GM23338 (cell line): ENCODE results near the gene SPATA20. TPM values are rescaled to one million over a fixed set of nuclear protein-coding genes. Genes with fewer than 3 reads are reported as not detected.
A peak's percentile ranks its signal among the peaks of the same experiment; 100 is the strongest.

ENCODE experiments used
- ATAC-seq: fragments of 200-7000 bp; cut with Tn5 transposase; 3 replicates; pipeline ENCODE4 v1.9.1; 2020
- DNase-seq: peaks from one replicate; pipeline ENCODE4 v3.0.0-alpha.2; 2015; ENCODE audit warnings: low spot score
- H2AFZ ChIP-seq: fragments of 200-600 bp; sonication (generic); 2 replicates; pipeline ENCODE4 v1.8.0; 2016; ENCODE audit warnings: antibody characterized with exemption, mild to moderate bottlenecking, moderate library complexity
- H3F3A ChIP-seq: fragments of 200-600 bp; sonication (generic); replicated peaks from 2 replicates; pipeline ENCODE4 v1.8.0; 2017; ENCODE audit warnings: antibody characterized with exemption, mixed run types, low read depth
- H3K27ac ChIP-seq: fragments of 200-600 bp; sonication (generic); 2 replicates; pipeline ENCODE4 v1.6.1; 2016; ENCODE audit warnings: low read depth
- H3K27me3 ChIP-seq: fragments of 200-600 bp; sonication (generic); 2 replicates; pipeline ENCODE4 v1.8.0; 2016; ENCODE audit warnings: mild to moderate bottlenecking, mixed run types, moderate library complexity; ENCODE audit not compliant: insufficient read depth
- H3K36me3 ChIP-seq: fragments of 200-600 bp; sonication (generic); 2 replicates; pipeline ENCODE4 v1.8.0; 2016; ENCODE audit warnings: mild to moderate bottlenecking; ENCODE audit not compliant: insufficient read depth
- H3K4me1 ChIP-seq: fragments of 200-600 bp; sonication (generic); 2 replicates; pipeline ENCODE4 v1.8.0; 2016; ENCODE audit warnings: mild to moderate bottlenecking, moderate library complexity; ENCODE audit not compliant: insufficient read depth
- H3K4me2 ChIP-seq: fragments of 200-600 bp; sonication (generic); 2 replicates; pipeline ENCODE4 v1.7.1; 2017; ENCODE audit warnings: mixed run types
- H3K4me3 ChIP-seq: fragments of 200-600 bp; sonication (generic); 2 replicates; pipeline ENCODE4 v1.6.1; 2016; ENCODE audit warnings: mixed run types
- H3K79me2 ChIP-seq: fragments of 200-600 bp; sonication (generic); replicated peaks from 2 replicates; pipeline ENCODE4 v1.8.0; 2017; ENCODE audit warnings: mild to moderate bottlenecking; ENCODE audit not compliant: insufficient read depth
- H3K9me2 ChIP-seq: fragments of 200-600 bp; sonication (generic); 2 replicates; pipeline ENCODE4 v1.8.0; 2017; ENCODE audit not compliant: insufficient read depth
- H4K20me1 ChIP-seq: fragments of 200-600 bp; sonication (generic); replicated peaks from 2 replicates; pipeline ENCODE4 v1.8.0; 2017; ENCODE audit warnings: mild to moderate bottlenecking; ENCODE audit not compliant: insufficient read depth
- H3K27ac Mint-ChIP-seq: 2 replicates; pipeline ENCODE4 v1.8.0; 2020; ENCODE audit warnings: inconsistent platforms, mild to moderate bottlenecking, moderate library complexity, mixed read lengths
- H3K27me3 Mint-ChIP-seq: 3 replicates; pipeline ENCODE4 v1.8.0; 2022; ENCODE audit warnings: low read depth, mild to moderate bottlenecking, moderate library complexity, mixed read lengths, inconsistent platforms; ENCODE audit not compliant: insufficient read depth, poor library complexity
- H3K36me3 Mint-ChIP-seq: 3 replicates; pipeline ENCODE4 v1.8.0; 2021; ENCODE audit warnings: low read depth, mild to moderate bottlenecking, inconsistent platforms, moderate library complexity, mixed read lengths
- H3K4me1 Mint-ChIP-seq: 3 replicates; pipeline ENCODE4 v1.8.0; 2020; ENCODE audit warnings: mild to moderate bottlenecking, inconsistent platforms, mixed read lengths
- H3K4me3 Mint-ChIP-seq: 3 replicates; pipeline ENCODE4 v1.8.0; 2021; ENCODE audit warnings: moderate library complexity, mild to moderate bottlenecking, inconsistent platforms, mixed read lengths
- H3K9me3 Mint-ChIP-seq: 3 replicates; pipeline ENCODE4 v1.8.0; 2020; ENCODE audit warnings: moderate library complexity, mild to moderate bottlenecking, inconsistent platforms, mixed read lengths
- CREB1 ChIP-seq: fragments of 250-450 bp; sonication (Bioruptor Pico); IDR thresholded peaks from 2 replicates; pipeline ENCODE4 v1.5.0; 2020; ENCODE audit warnings: low read depth, mild to moderate bottlenecking, moderate library complexity
- CTCF ChIP-seq, 2 experiments: fragments of 200-600 bp in 1 of 2; sonication (generic) in 1 of 2; conservative IDR thresholded peaks; 2 replicates each; pipeline versions ENCODE4 v1.5.1 to v1.6.1; 2016 to 2017; ENCODE audit warnings: antibody characterized with exemption in 2 of 2, low read depth in 2 of 2, mild to moderate bottlenecking in 2 of 2, moderate library complexity in 1 of 2
- ETS1 ChIP-seq: IDR thresholded peaks from 2 replicates; pipeline ENCODE4 v1.6.1; 2016; ENCODE audit warnings: antibody characterized with exemption
- EZH2 ChIP-seq: fragments of 200-600 bp; sonication (generic); IDR thresholded peaks from one replicate; pipeline ENCODE4 v1.8.0; 2017; ENCODE audit warnings: antibody characterized with exemption, mild to moderate bottlenecking, low read depth; ENCODE audit not compliant: unreplicated experiment
- EZH2phosphoT487 ChIP-seq: fragments of 200-600 bp; sonication (generic); IDR thresholded peaks from one replicate; pipeline ENCODE4 v1.8.1; 2018; ENCODE audit warnings: antibody characterized with exemption; ENCODE audit not compliant: unreplicated experiment
- JUNB ChIP-seq: IDR thresholded peaks from one replicate; pipeline ENCODE4 v1.6.1; 2016; ENCODE audit warnings: antibody characterized with exemption; ENCODE audit not compliant: unreplicated experiment
- NANOG ChIP-seq: IDR thresholded peaks from 2 replicates; pipeline ENCODE4 v1.6.1; 2016; ENCODE audit warnings: antibody characterized with exemption, borderline replicate concordance
- POLR2AphosphoS5 ChIP-seq: IDR thresholded peaks from 2 replicates; pipeline ENCODE4 v1.6.1; 2016; ENCODE audit warnings: antibody characterized with exemption, low read depth
- REST ChIP-seq: IDR thresholded peaks from one replicate; pipeline ENCODE4 v1.6.1; 2018; ENCODE audit warnings: antibody characterized with exemption; ENCODE audit not compliant: unreplicated experiment
- STAT1 ChIP-seq: IDR thresholded peaks from one replicate; pipeline ENCODE4 v1.6.1; 2016; ENCODE audit warnings: antibody characterized with exemption; ENCODE audit not compliant: unreplicated experiment
- ZNF114 ChIP-seq: fragments of 250-450 bp; sonication (Bioruptor Pico); IDR thresholded peaks from 2 replicates; pipeline ENCODE4 v1.5.0; 2020; ENCODE audit warnings: mild to moderate bottlenecking, moderate library complexity
- ZNF331 ChIP-seq: fragments of 250-450 bp; sonication (Bioruptor Pico); IDR thresholded peaks from 2 replicates; pipeline ENCODE4 v1.5.0; 2020; ENCODE audit warnings: low read depth, mild to moderate bottlenecking, moderate library complexity
- ZNF462 ChIP-seq: fragments of 250-450 bp; sonication (Bioruptor Pico); IDR thresholded peaks from 2 replicates; pipeline ENCODE4 v1.5.0; 2020; ENCODE audit warnings: mild to moderate bottlenecking, moderate library complexity
- polyA plus RNA-seq: library from polyadenylated mRNA; unstranded; fragments of >200 nt; fragmentation: Nextera tagmentation; extraction: Ambion mirVana; gene quantifications from 2 replicates; pipeline ENCODE4 v1.2.1, GENCODE V29; 2016
- total RNA-seq: library from RNA; depleted of rRNA; stranded (reverse); fragments of >200 nt; shearing (Covaris generic); gene quantifications from 2 replicates; pipeline ENCODE4 v1.2.3, GENCODE V29; 2014

Gene SPATA20
- total and polyA plus RNA-seq, 2 experiments from 2014 or later, result 13.8 to 32.7 TPM

GRCh38 chr17:50517504-50518383, 29.2 kb upstream of the SPATA20 start:
- ATAC-seq (peak; percentile 31; the same call in 2 of the 3 replicates), DNase-seq (no peak)
- H3F3A ChIP-seq, result no peaks in the 10 kb centered on the region
- H3K36me3 Mint-ChIP-seq, result no peaks in the 10 kb centered on the region
- H3K4me3 ChIP-seq, result no peak overlapping the region
- H3K9me3 Mint-ChIP-seq, result no peaks in the 10 kb centered on the region; the same call in 2 of the 3 replicates
- 0 out of 2 replicates have a peak, but pooled peaks cover 2% of the 10 kb centered on the region for H3K9me2 ChIP-seq
- peaks cover 7% of the 10 kb centered on the region for H3K27me3 Mint-ChIP-seq
- no peak overlapping the region for H3K27ac Mint-ChIP-seq
- H2AFZ ChIP-seq, result peak overlapping the region; percentile 29
- no peaks in the 10 kb centered on the region for H3K4me1 ChIP-seq
- peaks cover 22% of the 10 kb centered on the region for H3K4me1 Mint-ChIP-seq
- no peak for TF ChIP-seq CREB1
- no peak for TF ChIP-seq ZNF462 (CRISPR knock-in tag)
- no peak for TF ChIP-seq JUNB
- TF ChIP-seq ETS1, result no peak
- TF ChIP-seq POLR2AphosphoS5, result no peak
- no peak for TF ChIP-seq ZNF114
- no peak for TF ChIP-seq STAT1
- no peak for TF ChIP-seq CTCF (conservative IDR thresholded peaks at IDR 0.05; ENCODE audit: low read depth in 2 of 2)
- no peak for TF ChIP-seq EZH2
- no peak for TF ChIP-seq EZH2phosphoT487
- TF ChIP-seq REST, result no peak
- TF ChIP-seq ZNF331, result no peak
- no peak for TF ChIP-seq NANOG
- no peaks in the 10 kb centered on the region for H3K36me3 ChIP-seq
- no peak overlapping the region for H3K27ac ChIP-seq
- no peaks in the 10 kb centered on the region for H4K20me1 ChIP-seq
- H3K4me2 ChIP-seq, result no peak overlapping the region
- no peaks in the 10 kb centered on the region for H3K79me2 ChIP-seq
- H3K27me3 ChIP-seq, result no peaks in the 10 kb centered on the region
- no peak overlapping the region for H3K4me3 Mint-ChIP-seq
